ENCODE measurements around the gene FLOT1.

FLOT1 gene, protein sequence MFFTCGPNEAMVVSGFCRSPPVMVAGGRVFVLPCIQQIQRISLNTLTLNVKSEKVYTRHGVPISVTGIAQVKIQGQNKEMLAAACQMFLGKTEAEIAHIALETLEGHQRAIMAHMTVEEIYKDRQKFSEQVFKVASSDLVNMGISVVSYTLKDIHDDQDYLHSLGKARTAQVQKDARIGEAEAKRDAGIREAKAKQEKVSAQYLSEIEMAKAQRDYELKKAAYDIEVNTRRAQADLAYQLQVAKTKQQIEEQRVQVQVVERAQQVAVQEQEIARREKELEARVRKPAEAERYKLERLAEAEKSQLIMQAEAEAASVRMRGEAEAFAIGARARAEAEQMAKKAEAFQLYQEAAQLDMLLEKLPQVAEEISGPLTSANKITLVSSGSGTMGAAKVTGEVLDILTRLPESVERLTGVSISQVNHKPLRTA

DNA sequence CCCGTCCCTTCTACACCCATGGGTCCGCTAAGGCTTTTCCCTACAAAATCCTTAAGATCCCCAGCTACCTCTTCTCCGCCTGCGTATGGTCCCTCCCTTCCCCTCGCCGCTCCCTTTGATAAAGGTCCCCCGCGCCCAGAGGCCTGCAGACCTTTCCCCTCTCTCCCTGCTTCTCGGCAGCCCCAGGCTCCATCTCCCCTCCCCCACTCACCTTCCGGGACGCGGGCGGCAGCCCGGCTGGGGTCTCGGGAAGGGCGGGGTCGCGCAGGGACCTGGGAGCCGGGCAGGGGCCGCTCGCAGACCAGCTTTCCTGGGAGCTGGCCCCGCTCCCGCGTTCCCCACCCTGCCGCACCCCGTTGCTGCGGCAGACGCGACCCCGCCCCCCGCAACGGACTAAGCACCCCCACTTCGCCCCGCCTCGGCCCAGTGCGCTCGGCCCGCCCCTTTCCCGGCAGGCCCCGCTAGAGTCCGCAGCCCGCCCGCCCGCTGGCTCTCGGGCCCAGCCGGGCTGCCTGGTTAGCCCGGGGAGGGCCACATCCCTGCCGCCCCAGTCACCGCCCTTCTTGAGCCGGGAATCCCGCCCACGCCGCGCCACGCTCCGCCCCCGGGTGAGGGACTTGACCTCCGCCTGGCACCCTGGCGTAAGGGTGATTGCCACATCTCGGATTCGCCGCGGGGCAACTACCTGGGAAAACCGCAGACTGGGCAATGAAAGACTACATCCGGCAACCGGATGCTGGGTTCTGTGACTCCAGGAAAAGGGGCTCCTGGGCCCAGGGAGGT lies at the start of gene FLOT1:
FLOT1 (minus strand) TSS at position 372 of the 783 bp plus-strand sequence. CDS start 498 bp downstream, outside the sequence.
- DNase-seq = peak; percentile 96

DNA sequence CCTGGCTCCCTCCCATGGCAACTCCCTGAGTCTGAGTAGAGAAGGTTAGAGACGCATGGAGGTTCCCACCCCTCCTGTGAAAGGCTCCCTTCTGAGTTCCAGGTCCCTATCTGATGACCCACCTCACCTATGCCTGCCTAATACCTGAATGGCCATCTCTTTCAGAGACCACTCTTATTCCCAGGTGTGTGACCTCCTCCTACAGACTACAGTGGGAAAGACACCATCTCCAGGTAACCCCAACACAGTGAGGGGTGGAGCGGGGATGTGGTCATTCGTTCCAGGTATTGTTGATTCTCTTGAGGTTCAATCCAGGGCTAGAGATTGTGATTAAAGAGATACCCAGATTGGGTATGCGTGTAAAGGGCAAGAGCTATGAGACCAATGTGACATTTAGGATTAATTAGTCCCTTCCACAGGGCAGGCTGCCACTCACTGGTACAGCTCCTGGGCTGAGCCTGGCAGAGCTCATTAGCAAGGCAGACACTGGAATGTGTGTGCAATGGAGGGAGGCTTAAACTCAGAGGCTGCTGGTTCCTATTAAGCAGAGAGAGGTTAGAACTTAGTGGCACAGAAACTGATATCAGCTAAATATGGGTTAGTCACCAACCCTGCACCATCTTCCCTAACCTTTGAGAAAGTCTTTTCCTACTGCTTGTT lies 48.4 kb upstream of the FLOT1 start:
- DNase-seq = no peak

DNA sequence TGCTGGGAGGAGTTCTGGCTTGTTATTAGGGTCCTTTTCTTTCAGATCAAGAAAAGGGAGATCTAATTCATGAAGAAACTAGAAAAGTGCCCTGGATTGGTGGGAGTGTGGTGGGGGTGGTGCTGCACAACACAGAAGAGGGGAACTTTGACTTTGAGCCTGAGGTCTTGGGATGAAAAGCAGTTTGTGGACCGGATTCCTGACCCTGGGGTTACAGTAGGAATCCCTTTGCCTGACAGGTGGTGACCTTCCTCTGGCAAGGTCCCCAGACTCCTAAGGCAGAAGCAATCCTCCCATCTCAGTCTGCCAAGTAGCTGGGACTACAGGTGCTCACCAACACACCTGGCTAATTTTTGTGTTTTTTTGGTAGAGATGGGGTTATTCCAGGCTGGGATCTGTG lies 47.1 kb upstream of the FLOT1 start:
- no peak for DNase-seq

DNA sequence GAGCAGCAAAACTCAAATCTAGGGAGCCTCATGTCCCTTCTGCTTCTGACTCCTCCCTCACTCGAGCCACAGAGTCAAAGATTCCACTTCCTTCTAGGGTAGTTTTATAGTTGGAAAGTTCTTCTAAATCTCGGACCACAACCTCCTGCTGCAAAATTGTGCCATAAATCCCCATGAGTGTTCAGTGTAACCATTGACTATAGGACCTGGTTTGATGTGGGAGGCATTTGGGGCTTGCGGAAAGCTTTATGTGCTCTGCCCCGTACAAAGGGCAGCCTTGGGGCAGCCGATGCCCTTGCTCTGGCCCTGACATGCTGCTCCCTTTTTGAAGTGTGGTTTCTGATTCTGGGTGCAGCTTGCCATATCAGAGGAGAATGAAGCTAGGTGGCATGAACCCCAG lies 45.5 kb upstream of the FLOT1 start:
- DNase-seq = peak; percentile 84

DNA sequence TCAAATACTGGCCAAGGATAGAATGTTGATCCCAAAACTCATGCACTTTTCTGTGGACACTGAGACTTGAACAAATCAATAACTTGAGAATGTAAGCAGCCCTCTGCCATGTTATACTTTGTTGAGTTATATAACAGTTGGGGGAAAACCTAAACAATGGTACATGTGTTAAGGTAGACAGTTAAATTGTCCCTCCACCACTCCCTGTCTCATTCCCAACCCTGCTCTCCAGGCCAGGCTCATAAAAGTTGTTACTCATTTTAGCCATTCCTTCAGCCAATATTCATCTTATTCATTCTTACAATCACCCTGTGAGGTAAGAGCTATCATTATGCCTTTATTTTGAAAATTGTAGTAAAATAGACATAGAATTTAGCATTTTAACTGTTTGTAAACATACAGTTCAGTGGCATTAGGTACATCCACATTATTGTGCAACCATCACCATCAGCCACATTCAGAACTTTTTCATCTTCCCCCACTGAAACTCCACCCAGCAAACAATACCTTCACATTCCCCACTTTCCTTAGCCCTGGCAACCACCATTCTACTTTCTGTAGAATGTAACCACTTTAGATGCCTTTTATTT lies 40.0 kb upstream of the FLOT1 start:
- peak; percentile 64 for DNase-seq

DNA sequence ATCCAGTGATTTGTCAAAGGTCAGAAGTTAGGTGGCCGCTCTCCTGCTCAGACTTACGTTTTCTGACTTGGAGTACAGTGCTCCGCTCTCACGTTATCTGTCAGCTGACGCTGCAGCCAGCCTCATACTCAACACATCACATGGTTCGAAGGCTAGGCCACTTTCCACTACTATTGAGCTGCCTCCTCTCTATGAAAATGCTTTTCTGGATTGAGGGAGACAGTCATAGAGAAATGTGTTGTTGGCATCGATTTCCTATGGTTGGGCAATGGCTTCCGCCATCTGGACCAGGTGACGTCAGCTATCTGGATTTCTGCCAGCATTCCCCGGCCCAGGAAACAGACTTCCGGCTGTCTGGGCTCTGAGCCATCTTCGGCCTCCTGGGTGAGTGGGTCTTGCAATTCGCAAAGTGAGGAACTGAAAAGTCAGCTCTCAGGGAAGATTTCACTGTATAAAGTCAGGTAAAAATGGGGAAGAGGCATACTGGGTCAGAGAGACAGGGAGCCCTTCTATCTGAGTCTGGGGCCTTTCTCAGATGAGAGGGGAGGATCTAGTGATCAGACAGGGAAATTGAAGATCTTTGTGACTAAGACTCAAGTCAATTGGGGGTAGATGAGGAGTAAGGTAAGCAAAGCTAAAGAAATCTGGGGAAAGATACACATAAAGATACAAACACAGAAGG lies 39.4 kb upstream of the FLOT1 start:
- DNase-seq = peak; percentile 99

DNA sequence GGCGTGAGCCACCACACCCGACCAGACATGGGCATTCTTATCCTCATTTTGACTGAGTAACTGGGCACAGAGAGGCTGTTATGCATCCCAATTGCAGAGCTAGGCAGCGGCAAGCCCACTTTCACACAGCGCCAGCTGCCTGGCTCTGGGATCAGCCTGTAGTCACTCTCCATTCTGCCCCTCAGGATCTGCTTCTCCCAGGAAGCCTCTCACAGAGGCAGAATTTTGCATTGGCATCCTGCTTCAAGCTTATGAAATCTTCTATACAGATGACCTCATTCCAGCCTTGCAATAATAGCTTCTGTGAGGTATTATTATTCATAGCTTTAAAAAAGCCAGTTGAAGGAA lies 38.9 kb upstream of the FLOT1 start:
- no peak for DNase-seq

DNA sequence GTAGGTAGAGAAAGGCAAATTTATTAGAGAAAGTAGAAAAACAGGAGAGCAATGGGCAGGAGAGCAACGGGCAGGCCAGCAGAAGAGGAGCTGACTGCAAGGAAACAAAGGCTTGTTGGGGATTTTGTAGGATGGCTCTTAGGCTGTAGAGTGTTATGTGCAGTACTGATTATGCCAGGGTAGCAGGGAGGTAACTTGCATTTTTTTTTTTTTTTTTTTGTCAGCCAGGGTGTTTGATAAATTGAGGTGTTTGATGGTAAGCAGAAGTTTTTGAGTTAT lies 38.1 kb upstream of the FLOT1 start:
- no peak for DNase-seq

DNA sequence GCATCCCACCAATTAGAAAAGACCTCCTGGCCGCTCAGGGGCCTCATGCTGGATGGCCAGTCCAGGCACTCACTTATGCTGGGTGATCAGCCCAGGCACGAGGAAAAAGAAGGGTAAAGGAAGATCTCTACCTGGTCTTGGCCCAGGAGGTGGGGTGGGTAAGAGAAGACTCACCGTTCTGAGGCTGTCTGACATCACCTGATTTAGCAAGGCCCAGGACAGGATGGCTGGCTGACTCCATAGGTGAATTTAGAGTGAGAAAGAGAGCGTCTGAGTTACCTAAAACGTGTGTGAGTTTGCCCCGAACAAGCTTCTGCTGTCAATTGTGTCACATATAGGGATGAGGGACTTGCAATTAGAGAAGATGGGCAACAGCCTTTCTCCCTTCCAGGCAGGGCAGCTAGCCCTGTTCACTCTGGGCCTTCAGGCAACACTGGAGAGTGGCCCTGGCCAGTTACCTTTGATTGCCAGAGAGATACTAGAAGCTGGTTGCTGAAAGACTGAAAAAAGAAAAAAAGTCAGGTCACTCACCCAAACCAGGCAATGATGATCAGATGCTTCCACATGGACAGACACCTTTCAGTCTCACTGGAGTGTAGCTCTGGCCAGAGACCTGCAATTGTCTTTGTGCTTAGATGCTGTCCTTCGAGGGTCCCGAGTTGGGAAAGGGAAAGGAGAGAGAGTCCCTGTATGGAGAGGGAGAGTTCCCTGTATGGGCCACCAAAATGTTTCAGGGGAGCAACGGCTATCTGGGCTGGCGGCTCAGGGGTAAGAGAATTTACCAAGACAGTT lies 37.6 kb upstream of the FLOT1 start:
- DNase-seq = no peak

DNA sequence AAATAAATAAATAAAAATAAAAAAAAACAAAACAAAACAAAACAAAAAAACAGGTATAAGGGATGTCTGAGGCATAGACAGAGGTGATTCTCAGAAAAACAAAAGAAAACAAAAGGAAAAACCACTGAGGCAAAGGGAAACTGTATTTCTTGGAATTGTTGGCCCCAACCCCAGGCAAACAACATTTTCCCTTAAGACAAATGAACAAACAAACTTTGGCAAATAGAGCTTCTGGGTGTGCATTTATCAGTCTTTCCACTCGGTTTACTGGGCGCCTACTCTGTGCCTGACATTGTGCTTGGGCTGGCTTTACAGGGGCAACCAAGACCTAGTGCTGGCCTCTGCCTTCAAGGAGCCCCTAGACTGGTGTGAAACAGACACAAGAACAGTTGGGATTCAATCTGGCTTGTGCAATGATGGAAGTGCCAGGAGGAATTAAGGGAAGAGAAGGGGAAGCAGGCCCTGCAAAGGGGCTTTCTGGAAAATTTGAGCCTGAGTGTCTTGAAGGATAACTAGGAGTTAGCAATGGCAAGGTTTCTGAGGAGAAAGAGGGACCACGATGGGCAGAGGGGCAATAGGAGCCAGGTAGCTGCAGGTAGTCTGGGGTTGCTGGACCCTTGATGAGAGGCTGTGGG lies 35.6 kb upstream of the FLOT1 start:
- DNase-seq = no peak

DNA sequence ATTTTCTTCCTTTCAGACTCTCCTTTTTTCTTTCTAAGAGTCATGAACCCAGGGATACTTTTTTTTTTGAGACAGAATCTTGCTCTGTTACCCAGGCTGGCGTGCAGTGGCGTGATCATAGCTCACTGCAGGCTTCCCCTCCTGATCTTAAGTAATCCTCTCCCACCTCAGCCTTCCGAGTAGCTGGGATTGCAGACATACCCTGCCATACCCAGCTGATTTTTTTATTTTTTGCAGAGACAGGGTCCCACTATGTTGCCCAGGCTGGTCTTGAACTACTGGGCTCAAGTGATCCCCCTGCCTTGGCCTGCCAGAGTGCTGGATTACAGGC lies 34.6 kb upstream of the FLOT1 start:
- DNase-seq = no peak

DNA sequence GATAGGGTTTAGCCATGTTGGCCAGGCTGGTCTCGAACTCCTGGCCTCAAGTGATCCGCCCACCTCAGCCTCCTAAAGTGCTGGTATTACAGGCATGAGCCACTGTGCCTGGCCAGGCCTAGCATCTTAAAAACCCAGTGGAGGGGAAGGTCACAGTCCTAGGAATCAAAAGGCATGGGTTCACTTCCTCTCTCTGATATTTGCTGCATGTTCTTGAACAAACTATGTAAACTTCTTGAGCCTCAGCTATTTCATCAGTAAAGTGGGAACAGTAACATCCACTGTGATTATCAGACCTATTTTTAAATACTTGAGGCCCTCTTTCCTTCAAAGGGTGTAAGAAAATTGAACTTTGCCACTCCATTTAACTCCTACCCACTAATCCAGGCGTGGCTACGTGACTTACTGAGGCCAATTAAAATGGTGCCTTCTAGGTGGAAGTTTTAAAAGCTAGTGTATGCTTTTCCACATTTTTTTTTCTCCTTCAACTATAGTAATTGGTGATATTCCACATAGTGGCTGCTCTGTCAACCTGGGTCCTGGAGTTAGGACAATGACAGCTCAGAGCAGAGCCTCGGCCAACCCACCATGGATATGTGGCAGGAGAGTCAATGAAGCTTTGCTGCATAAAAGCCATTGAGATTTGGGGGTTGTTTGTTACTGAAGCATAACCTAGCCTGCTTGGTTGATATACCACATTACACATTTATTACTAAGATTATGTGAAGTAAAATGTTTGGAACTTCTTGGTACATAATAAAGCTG lies 34.1 kb upstream of the FLOT1 start:
- DNase-seq = no peak

DNA sequence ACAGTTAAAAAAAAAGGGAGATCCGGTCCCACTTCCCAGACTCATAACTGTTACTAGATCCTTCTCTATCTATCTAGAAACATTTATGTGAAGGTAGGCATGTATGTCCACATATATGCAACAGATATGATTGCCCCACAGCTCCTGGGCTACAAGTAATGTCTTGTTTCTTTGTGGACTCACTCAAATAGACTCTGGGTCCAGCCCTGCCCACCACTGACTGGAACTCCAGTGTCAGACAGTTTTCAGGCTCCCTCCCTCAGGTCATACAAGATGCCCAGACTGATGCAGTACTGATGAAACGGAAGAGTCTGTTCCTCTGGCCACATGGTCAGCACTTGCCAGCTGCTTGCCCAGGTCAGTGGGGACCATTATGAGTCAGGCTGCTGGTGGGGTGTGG lies 32.6 kb upstream of the FLOT1 start:
- no peak for DNase-seq

DNA sequence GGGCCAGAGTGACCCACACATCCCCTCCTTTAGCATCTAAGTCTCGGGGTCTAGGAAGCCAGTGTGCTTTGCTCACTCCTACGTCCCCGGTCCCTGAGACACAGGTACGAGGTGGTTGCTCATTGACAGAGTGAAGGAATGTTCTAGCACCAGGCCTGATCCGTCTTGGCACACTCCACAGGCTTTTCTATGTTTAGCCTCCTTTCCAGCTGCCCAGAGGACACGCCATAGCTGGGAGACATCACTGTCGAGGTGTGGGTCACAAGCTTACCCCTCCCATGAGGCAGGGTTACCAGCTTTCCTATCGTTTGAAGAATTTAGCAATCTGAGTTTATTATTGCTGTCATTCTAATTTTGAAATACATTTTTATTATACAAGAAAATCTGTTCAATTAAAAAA lies 32.2 kb upstream of the FLOT1 start:
- no peak for DNase-seq

DNA sequence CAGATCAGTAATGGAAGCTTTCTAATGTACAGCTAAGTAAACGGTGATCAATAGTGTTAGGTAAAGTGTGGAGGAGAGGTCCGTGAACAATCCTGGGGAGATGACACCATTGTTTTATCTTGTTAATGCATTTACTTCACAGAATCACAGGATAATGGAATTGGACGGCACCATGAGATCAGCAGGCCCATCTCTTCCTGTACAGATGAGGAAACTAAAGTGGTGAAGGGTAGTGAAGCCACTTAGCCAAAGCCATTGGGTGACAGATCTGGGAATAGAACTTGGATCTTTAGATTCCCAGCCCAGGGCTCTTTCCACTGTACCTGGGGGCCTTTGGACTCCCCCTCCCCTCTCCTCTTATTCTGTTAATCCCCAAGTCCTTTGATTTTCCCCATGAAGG lies 28.1 kb upstream of the FLOT1 start:
- no peak for DNase-seq

DNA sequence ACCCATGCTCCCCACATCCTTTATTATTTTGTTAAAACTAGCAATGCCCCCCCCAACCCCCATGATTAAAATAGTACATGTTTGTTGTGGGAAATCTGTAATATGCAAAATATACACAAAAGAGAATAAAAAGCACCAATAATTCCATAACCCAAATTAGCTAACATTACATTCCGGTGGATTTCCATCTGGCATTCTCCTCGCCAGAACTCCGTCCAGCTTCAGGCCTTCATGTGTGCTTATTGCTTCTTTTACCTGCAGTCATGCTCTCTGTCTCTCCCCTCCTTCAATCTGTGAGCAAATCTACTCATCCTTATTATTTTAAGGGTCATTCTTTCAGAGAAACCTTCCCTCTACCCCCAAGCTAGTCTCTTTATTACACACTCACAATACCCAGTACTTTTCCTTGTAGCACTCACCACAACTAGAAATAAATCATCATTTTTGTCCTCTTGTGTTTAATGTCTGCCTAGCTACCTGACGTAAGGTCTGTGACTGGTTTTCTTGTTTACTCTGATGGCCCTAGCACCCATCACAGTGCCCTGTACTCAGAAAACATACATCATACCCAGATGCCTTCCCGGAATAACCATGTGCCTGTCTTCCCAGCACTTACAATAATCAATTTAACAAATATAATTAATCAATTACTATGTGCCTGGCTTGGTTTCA lies 27.5 kb upstream of the FLOT1 start:
- DNase-seq = peak; percentile 43

DNA sequence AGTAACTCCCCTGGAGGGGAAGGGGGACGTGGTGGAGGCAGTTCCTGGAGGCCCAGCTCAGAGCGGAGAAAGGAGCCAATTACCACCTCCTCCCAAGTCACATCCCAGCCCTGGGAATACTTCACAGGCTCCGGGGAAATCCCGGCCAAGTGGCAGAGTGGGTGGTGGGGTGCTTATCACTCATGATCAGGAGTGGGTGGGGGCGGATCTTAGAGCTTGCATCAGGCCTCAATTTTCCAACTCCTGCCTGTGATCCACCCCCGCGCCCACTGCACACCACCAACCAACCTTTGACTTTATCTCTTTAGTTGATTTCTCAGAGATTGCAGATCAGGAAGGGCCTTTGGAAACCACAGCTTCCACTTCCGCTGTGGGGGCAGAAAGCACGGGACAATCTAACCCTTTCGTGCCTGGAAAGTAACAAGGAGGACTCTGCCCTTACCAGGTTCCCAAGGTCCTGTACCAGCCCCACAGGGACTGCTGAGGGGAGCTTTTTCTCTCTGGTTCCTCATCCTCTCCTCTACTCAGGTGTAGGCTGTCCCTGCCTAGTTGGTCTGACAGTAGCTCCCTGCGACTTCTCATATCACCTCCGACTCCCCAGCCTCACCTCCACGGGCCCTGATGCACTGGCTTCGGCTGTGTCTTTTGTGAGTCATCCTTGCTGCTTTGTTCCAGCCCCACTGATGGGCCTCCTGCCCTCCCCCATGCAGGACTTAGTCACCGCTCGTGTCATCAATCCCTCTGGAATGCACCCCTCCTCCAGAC lies 26.8 kb upstream of the FLOT1 start:
- DNase-seq = peak; percentile 97

DNA sequence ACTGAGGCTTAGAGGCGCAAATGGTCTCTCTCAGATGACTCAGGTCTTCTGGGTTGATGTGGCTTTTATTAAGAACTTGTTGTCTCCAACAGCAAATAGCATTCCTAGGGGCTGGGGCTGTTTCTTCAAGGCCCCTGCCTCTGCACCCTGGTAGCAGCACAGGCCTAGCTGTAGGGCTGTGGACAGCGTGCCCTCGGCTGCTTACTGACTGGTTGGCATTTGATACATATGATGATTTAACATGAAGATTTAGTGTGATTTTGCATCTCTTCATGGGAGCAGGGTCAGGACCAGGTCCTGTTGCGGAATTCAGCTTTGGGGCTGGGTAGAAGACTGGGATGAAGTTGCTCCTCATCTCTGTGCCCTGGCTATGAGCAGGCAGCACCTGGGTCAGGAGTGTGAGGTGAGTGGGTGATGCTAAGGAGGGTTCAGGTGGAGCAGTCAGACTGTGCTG lies 26.2 kb upstream of the FLOT1 start:
- no peak for DNase-seq

DNA sequence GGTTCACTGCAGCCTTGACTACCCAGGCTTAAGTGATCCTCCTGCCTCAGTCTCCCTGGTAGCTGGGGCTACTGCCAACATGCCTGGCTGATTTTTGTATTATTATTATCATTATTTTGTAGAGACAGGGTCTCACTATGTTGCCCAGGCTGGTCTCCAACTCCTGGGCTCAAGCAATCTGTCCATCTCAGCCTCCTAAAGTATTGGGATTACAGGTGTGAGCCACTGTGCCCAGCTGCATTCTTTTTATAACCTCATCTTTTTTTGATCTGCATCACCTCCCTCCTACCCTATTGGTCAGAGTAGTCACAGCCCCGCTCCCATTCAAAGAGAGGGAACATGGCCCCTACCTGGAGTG lies 25.4 kb upstream of the FLOT1 start:
- no peak for DNase-seq
